Endothelial cell of umbilical vein (primary cell): Measurements from ENCODE around the gene PHF12. TPM values are rescaled to one million over a fixed set of nuclear protein-coding genes. Genes with fewer than 3 reads are reported as not detected.

Source experiments
- BruUV-seq: library from RNA; stranded (reverse); fragments of 400-500 nt; replicated peaks from 2 replicates; lab custom pipeline; 2021; lab: Mats Ljungman, UMichigan
- CTCF ChIA-PET: fragments of 300-600, 350-600 bp; sonication (Branson Sonifier 250); formaldehyde crosslinking; loops from one replicate; lab custom pipeline; 2021; ENCODE audit warnings: antibody characterized with exemption, inconsistent platforms; lab: Charles Lee
- POLR2A ChIA-PET: fragments of 300-600, 350-600 bp; sonication (Branson Sonifier 250); formaldehyde crosslinking; loops from one replicate; lab custom pipeline; 2021; ENCODE audit warnings: antibody characterized with exemption, inconsistent platforms; lab: Charles Lee
- DNase-seq: peaks from one replicate; pipeline ENCODE4 v3.0.0-alpha.2; 2011; ENCODE audit warnings: low read depth, low spot score
- FAIRE-seq: peaks from 2 replicates; lab custom pipeline; 2011; peaks lifted over from hg19 to GRCh38; lab: Jason Lieb, UNC
- H2AFZ ChIP-seq: 2 replicates; pipeline ENCODE4 v1.6.0; 2012; ENCODE audit warnings: low read depth, low read length, control low read depth, inconsistent platforms
- H3K27ac ChIP-seq: 2 replicates; pipeline ENCODE4 v1.5.1; 2011; ENCODE audit warnings: low read depth, mild to moderate bottlenecking, control low read depth, low read length, moderate library complexity; ENCODE audit not compliant: insufficient read depth
- H3K27me3 ChIP-seq, 2 experiments: 2 replicates each; pipeline versions ENCODE4 v1.6.0 to v1.6.1; 2011; ENCODE audit warnings: low read length in 2 of 2, mixed read lengths in 1 of 2; ENCODE audit not compliant: control insufficient read depth in 2 of 2, insufficient read depth in 2 of 2
- H3K36me3 ChIP-seq, 2 experiments: 2 replicates in 1 of 2; 3 replicates in 1 of 2; pipeline ENCODE4 v1.5.1; 2011; ENCODE audit warnings: low read length in 2 of 2, mild to moderate bottlenecking in 1 of 2, moderate library complexity in 1 of 2; ENCODE audit not compliant: control insufficient read depth in 2 of 2, insufficient read depth in 2 of 2; ENCODE audit errors: extremely low read depth in 1 of 2
- H3K4me1 ChIP-seq: 3 replicates; pipeline ENCODE4 v1.5.1; 2011; ENCODE audit warnings: mild to moderate bottlenecking, low read length; ENCODE audit not compliant: control insufficient read depth, insufficient read depth; ENCODE audit errors: extremely low read depth
- H3K4me2 ChIP-seq: 2 replicates; pipeline ENCODE4 v1.6.1; 2011; ENCODE audit warnings: low read length, control low read depth, mixed read lengths; ENCODE audit not compliant: insufficient read depth
- H3K4me3 ChIP-seq, 3 experiments: fragments of 200-600 bp in 1 of 3; sonication (generic), shearing (Covaris generic) in 1 of 3; replicated peaks in 1 of 3; 2 replicates each; pipeline ENCODE4 v1.5.1; 2011 to 2016; ENCODE audit warnings: control low read depth in 3 of 3, low read length in 3 of 3, mild to moderate bottlenecking in 2 of 3, inconsistent platforms in 1 of 3, low read depth in 1 of 3, moderate library complexity in 1 of 3; ENCODE audit not compliant: insufficient read depth in 1 of 3
- H3K79me2 ChIP-seq: 2 replicates; pipeline ENCODE4 v1.6.0; 2012; ENCODE audit warnings: low read length, inconsistent platforms; ENCODE audit not compliant: control insufficient read depth, insufficient read depth
- H3K9ac ChIP-seq: replicated peaks from 2 replicates; pipeline ENCODE3; 2011; ENCODE audit warnings: low read length, control low read depth; ENCODE audit not compliant: insufficient read depth; ENCODE audit errors: extremely low read depth
- H3K9me1 ChIP-seq: replicated peaks from 3 replicates; pipeline ENCODE4 v1.6.0; 2011; ENCODE audit warnings: mild to moderate bottlenecking, low read length; ENCODE audit not compliant: control insufficient read depth, insufficient read depth; ENCODE audit errors: extremely low read depth
- H3K9me3 ChIP-seq: replicated peaks from 2 replicates; pipeline ENCODE4 v1.5.1; 2012; ENCODE audit warnings: low read length, inconsistent platforms; ENCODE audit not compliant: control insufficient read depth, insufficient read depth
- H4K20me1 ChIP-seq: replicated peaks from 2 replicates; pipeline ENCODE3; 2011; ENCODE audit warnings: mild to moderate bottlenecking, low read length; ENCODE audit not compliant: control insufficient read depth, insufficient read depth; ENCODE audit errors: extremely low read depth
- EZH2 ChIP-seq: IDR thresholded peaks from 2 replicates; pipeline ENCODE4 v1.6.1; 2012; ENCODE audit warnings: borderline replicate concordance, low read depth, mild to moderate bottlenecking, moderate library complexity, low read length, inconsistent platforms; ENCODE audit not compliant: severe bottlenecking
- FOS ChIP-seq: IDR thresholded peaks from 2 replicates; pipeline ENCODE4 v1.6.1; 2011; ENCODE audit warnings: mild to moderate bottlenecking, low read length, moderate library complexity, borderline replicate concordance; ENCODE audit not compliant: insufficient read depth
- GATA2 ChIP-seq: IDR thresholded peaks from 2 replicates; pipeline ENCODE4 v1.7.0; 2011; ENCODE audit warnings: low read depth, mild to moderate bottlenecking, moderate library complexity, mixed read lengths, low read length; ENCODE audit not compliant: insufficient read length, insufficient read depth
- JUN ChIP-seq: IDR thresholded peaks from 2 replicates; pipeline ENCODE4 v1.6.1; 2011; ENCODE audit warnings: borderline replicate concordance, low read depth; ENCODE audit not compliant: insufficient read length, insufficient read depth
- MYC ChIP-seq: IDR thresholded peaks from one replicate; pipeline ENCODE4 v1.6.1; 2011; ENCODE audit warnings: mild to moderate bottlenecking, low read depth, low read length
- POLR2A ChIP-seq: IDR thresholded peaks from 2 replicates; pipeline ENCODE4 v1.6.1; 2012; ENCODE audit warnings: low read depth, mild to moderate bottlenecking, control low read depth, low read length
- POLR2AphosphoS5 ChIP-seq: IDR thresholded peaks from 2 replicates; pipeline ENCODE4 v1.6.1; 2012; ENCODE audit warnings: low read depth, mild to moderate bottlenecking, control low read depth, low read length, moderate library complexity; ENCODE audit not compliant: insufficient read depth
- dilution Hi-C: fragments of 300-500 bp; cut with MboI; formaldehyde crosslinking; loops from one replicate; pipeline ENCODE4 v1.15.0; 2019; ENCODE audit warnings: low sequenced_read_pairs; ENCODE audit not compliant: extremely low pct_ligation_motif_present
- intact Hi-C: fragments of 100-400 bp; cut with micrococcal nuclease; formaldehyde crosslinking; loops from one replicate; pipeline ENCODE4 v1.10.0; 2022
- polyA plus RNA-seq, 4 experiments: library from polyadenylated mRNA; depleted of rRNA in 3 of 4; stranded (reverse) in 3 of 4; unstranded in 1 of 4; fragments of >200 nt; gene quantifications; 2 replicates each; pipeline versions ENCODE4 v1.2.1 to v1.2.3, GENCODE V29; 2011 to 2012; ENCODE audit warnings: missing spikeins in 1 of 4
- total RNA-seq: library from RNA; stranded (reverse); gene quantifications from 2 replicates; pipeline ENCODE4 v1.2.3, GENCODE V29; 2021
- TF ChIP-seq, protein P1 (sequence below), 2 donors: IDR thresholded peaks; 1 replicate in 1 of 2; 2 replicates in 1 of 2; pipeline ENCODE4 v1.5.1; 2011; ENCODE audit warnings: low read length in 2 of 2, mild to moderate bottlenecking in 2 of 2, moderate library complexity in 2 of 2, control low read depth in 1 of 2, inconsistent platforms in 1 of 2, low read depth in 1 of 2; ENCODE audit not compliant: insufficient read depth in 1 of 2; ENCODE audit errors: extremely low read depth in 1 of 2
- TF ChIP-seq, protein P2 (sequence below): IDR thresholded peaks from 2 replicates; pipeline ENCODE4 v1.6.1; 2011; ENCODE audit not compliant: insufficient read depth, insufficient read length

The PHF12 gene
- total and polyA plus RNA-seq, 2 donors (not counting 3 experiments of a cell fraction or from before 2014, with no cell fraction given) = 26.6 to 44.2 TPM

DNA sequence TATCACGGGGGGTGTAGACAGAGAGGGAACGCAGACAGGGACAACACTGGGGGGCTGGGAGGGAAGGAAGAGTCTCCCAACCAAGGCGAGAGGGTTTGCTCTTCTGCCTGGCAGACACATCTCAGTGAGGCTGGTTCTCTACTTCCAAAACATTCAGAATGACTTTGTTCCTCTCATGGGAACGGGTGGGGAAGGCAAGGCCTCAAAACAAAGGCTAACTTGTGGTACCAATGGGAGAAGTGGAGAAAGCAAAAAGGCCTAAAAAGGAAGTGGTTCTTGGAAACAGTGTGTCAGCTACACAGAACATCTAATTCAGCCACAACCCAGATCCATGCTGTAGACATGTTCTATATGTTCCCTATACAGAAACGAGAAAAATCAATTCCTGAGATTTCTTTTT lies 61.3 kb downstream of the PHF12 start:
- peak; percentile 28 for DNase-seq
- CTCF ChIA-PET = interaction anchor here (0.9 to 2.5 kb wide), 5 partner anchors 12 to 163 kb away, joined by 3 to 7 read pairs (median 3); no protein-coding TSS in a partner anchor

DNA sequence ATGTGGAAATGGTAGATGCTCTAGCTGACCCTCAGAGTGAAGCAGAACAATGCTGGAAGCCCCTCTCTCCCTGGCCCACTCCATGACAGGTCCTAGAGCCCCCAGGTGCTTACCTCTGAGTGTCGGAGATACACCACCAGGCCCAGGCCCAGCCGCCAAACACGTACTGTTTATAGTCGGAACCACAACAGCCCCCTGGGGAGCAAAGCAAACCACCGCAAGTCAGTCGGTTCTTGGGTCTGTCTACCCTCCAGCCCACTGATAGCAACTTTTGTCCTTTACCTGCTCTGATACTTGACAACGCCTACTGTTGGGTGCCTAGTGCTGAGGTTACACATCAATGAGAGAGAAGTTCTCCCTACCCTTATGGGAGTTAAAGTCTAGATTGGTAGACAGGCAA lies 62.5 kb downstream of the PHF12 start:
- peaks cover 38% of the 10 kb centered on the region for H3K4me1 ChIP-seq
- H3K4me2 ChIP-seq = no peak overlapping the region
- no peak for FAIRE-seq
- H3K9ac ChIP-seq = no peak overlapping the region
- no peak overlapping the region for H3K4me3 ChIP-seq
- no peak overlapping the region for H3K27ac ChIP-seq
- peaks cover 9% of the 10 kb centered on the region for H3K79me2 ChIP-seq
- peaks cover 0 to 18% of the 10 kb centered on the region in 2 experiments for H3K36me3 ChIP-seq
- no TSS peak for BruUV-seq
- H4K20me1 ChIP-seq = no peaks in the 10 kb centered on the region
- ChIA-PET POLR2A (no interaction called here), CTCF (interaction anchor here (0.7 kb wide), 1 partner anchor 16 kb away, joined by 3 read pairs; no protein-coding TSS in a partner anchor)
- no peaks in the 10 kb centered on the region for H3K9me1 ChIP-seq
- DNase-seq = no peak
- H3K27me3 ChIP-seq = no peaks in the 10 kb centered on the region
- intact Hi-C loops = no loop called here
- H2AFZ ChIP-seq = no peak overlapping the region
- no peaks in the 10 kb centered on the region for H3K9me3 ChIP-seq
- no peak for TF ChIP-seq POLR2AphosphoS5
- TF ChIP-seq FOS = no peak
- TF ChIP-seq MYC = no peak
- TF ChIP-seq JUN = no peak
- TF ChIP-seq EZH2 = no peak
- TF ChIP-seq, protein P1, sequence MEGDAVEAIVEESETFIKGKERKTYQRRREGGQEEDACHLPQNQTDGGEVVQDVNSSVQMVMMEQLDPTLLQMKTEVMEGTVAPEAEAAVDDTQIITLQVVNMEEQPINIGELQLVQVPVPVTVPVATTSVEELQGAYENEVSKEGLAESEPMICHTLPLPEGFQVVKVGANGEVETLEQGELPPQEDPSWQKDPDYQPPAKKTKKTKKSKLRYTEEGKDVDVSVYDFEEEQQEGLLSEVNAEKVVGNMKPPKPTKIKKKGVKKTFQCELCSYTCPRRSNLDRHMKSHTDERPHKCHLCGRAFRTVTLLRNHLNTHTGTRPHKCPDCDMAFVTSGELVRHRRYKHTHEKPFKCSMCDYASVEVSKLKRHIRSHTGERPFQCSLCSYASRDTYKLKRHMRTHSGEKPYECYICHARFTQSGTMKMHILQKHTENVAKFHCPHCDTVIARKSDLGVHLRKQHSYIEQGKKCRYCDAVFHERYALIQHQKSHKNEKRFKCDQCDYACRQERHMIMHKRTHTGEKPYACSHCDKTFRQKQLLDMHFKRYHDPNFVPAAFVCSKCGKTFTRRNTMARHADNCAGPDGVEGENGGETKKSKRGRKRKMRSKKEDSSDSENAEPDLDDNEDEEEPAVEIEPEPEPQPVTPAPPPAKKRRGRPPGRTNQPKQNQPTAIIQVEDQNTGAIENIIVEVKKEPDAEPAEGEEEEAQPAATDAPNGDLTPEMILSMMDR (IDR thresholded peaks at IDR 0.05; ENCODE audit: extremely low read depth in 1 of 2, insufficient read depth in 1 of 2, low read depth in 1 of 2, low read length in 2 of 2) = no peak
- TF ChIP-seq GATA2 = no peak
- dilution Hi-C loops = no loop called here

More for the DNA sequence above, 61.3 kb downstream of the PHF12 start:
- peaks cover 10% of the 10 kb centered on the region for H3K79me2 ChIP-seq
- no peaks in the 10 kb centered on the region for H3K9me1 ChIP-seq
- peak overlapping the region; percentile 32 for H3K27ac ChIP-seq
- peaks cover 0 to 9% of the 10 kb centered on the region in 2 experiments for H3K36me3 ChIP-seq
- H2AFZ ChIP-seq = no peak overlapping the region
- peaks cover 40% of the 10 kb centered on the region for H3K4me1 ChIP-seq
- peak overlapping the region; percentile 7 for H3K9ac ChIP-seq
- POLR2A ChIA-PET = no interaction called here
- intact Hi-C loops (no loop called here), dilution Hi-C loops (no loop called here)
- H3K27me3 ChIP-seq = no peaks in the 10 kb centered on the region
- no peak for FAIRE-seq
- no peak overlapping the region for H3K4me2 ChIP-seq
- no peaks in the 10 kb centered on the region for H4K20me1 ChIP-seq
- no TSS peak for BruUV-seq
- no peaks in the 10 kb centered on the region for H3K9me3 ChIP-seq
- no peak overlapping the region for H3K4me3 ChIP-seq
- no peak for TF ChIP-seq JUN
- TF ChIP-seq EZH2 = no peak
- no peak for TF ChIP-seq FOS
- TF ChIP-seq GATA2 = no peak
- no peak for TF ChIP-seq MYC
- TF ChIP-seq, protein P2, sequence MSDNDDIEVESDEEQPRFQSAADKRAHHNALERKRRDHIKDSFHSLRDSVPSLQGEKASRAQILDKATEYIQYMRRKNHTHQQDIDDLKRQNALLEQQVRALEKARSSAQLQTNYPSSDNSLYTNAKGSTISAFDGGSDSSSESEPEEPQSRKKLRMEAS = no peak
- no peak for TF ChIP-seq POLR2AphosphoS5
- TF ChIP-seq POLR2A = no peak
